Esophagus muscularis mucosa (tissue), 3 donors: ENCODE results near the gene EYA4.

Experiments
- EP300 ChIP-seq: sonication (generic); formaldehyde crosslinking; IDR thresholded peaks from one replicate; pipeline ENCODE4 v1.6.1; 2017; ENCODE audit warnings: antibody characterized with exemption
- POLR2A ChIP-seq: fragments of 450-650 bp; IDR thresholded peaks from one replicate; pipeline ENCODE4 v1.6.1; 2017; ENCODE audit warnings: antibody characterized with exemption, moderate library complexity, mild to moderate bottlenecking, low read depth
- POLR2AphosphoS5 ChIP-seq, 2 donors: sonication (generic); formaldehyde crosslinking; IDR thresholded peaks; one replicate each; pipeline ENCODE4 v1.6.1; 2017; ENCODE audit warnings: antibody characterized with exemption in 2 of 2

- no peak for TF ChIP-seq EP300
- TF ChIP-seq POLR2AphosphoS5 (IDR thresholded peaks at IDR 0.05), result no peak
- TF ChIP-seq POLR2A, result no peak
Observed at GRCh38 chr6:133315811-133316210, 74.7 kb downstream of the EYA4 start.
